Measurements from ENCODE around the gene MRPL36. TPM values are rescaled to one million over a fixed set of nuclear protein-coding genes. Genes with fewer than 3 reads are reported as not detected.

MRPL36 gene
- total RNA-seq, 4 donors from 2014 or later = 67.8 to 106 (median 75.3) TPM

- DNase-seq (no peak), ATAC-seq (no peak)
- H3K4me1 ChIP-seq = no peaks in the 10 kb centered on the region
- no peaks in the 10 kb centered on the region for H3K9me3 ChIP-seq
- in situ Hi-C loops (cut with MboI; ENCODE audit: low sequenced_read_pairs in 4 of 4) (no loop called here), intact Hi-C loops (cut with DNase I; ENCODE audit: low total_unique reads) (no loop called here)
- no peaks in the 10 kb centered on the region for H3K36me3 ChIP-seq
- no peak overlapping the region for H3K27ac ChIP-seq
- no peak for TF ChIP-seq CTCF (IDR thresholded peaks at IDR 0.05 in 4 of 5, conservative IDR thresholded peaks at IDR 0.05 in 1 of 5)
- TF ChIP-seq POLR2A (IDR thresholded peaks at IDR 0.05) = no peak
- no peak overlapping the region for H3K4me3 ChIP-seq
- peaks cover 0 to 20% (median 16%) of the 10 kb centered on the region in 3 donors for H3K27me3 ChIP-seq
Observed at GRCh38 chr5:1840741-1841521, 41.3 kb upstream of the MRPL36 start.

DNA sequence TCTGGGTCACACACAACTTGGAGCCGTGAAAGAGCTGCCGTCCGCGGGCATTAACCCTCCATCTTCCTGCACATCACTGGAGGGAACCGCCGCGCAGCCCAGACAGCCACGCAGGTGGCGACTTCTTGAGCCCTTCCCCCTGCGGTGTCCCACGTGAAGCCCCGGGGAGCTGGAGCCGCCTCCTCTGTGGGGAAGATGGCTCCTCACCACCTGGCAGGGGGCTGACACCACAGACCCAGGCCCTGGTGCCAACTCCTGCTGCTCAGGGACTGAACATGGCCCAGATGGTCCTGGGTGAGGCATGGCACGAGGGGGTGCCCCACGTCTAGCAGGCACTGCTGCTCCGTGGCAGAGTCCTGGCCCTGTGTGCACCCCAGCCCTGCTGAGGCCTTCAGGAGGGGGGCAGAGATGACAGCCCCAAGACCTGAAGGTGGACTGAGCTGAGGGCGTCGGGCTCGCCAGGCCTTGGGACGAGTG is 40.5 kb upstream of the MRPL36 start:
- peaks cover 0 to 20% (median 16%) of the 10 kb centered on the region in 3 donors for H3K27me3 ChIP-seq
- in situ Hi-C loops (cut with MboI; ENCODE audit: low sequenced_read_pairs in 4 of 4) (no loop called here), intact Hi-C loops (cut with DNase I; ENCODE audit: low total_unique reads) (no loop called here)
- ATAC-seq (no peak), DNase-seq (no peak)
- H3K4me1 ChIP-seq = no peaks in the 10 kb centered on the region
- H3K4me3 ChIP-seq = no peak overlapping the region
- no peak overlapping the region for H3K27ac ChIP-seq
- H3K9me3 ChIP-seq = no peaks in the 10 kb centered on the region
- TF ChIP-seq POLR2A (IDR thresholded peaks at IDR 0.05) (no peak), CTCF (IDR thresholded peaks at IDR 0.05 in 4 of 5, conservative IDR thresholded peaks at IDR 0.05 in 1 of 5) (no peak)
- no peaks in the 10 kb centered on the region for H3K36me3 ChIP-seq

GRCh38 chr5:1838013-1838412 is 38.4 kb upstream of the MRPL36 start:
- in situ Hi-C loops (cut with MboI; ENCODE audit: low sequenced_read_pairs in 4 of 4) (no loop called here), intact Hi-C loops (cut with DNase I; ENCODE audit: low total_unique reads) (no loop called here)
- Histone ChIP-seq H3K4me3 (no peak overlapping the region), H3K4me1 (no peaks in the 10 kb centered on the region), H3K36me3 (no peaks in the 10 kb centered on the region), H3K27me3 (peaks cover 0 to 12% (median 11%) of the 10 kb centered on the region in 3 donors), H3K9me3 (no peaks in the 10 kb centered on the region), H3K27ac (no peak overlapping the region)
- DNase-seq = no peak
- no peak for TF ChIP-seq CTCF (IDR thresholded peaks at IDR 0.05 in 4 of 5, conservative IDR thresholded peaks at IDR 0.05 in 1 of 5)
- TF ChIP-seq POLR2A (IDR thresholded peaks at IDR 0.05) = no peak
- no peak for ATAC-seq

GRCh38 chr5:1836891-1837880 is 37.5 kb upstream of the MRPL36 start:
- H3K4me3 ChIP-seq = no peak overlapping the region
- intact Hi-C loops (cut with DNase I; ENCODE audit: low total_unique reads) (no loop called here), in situ Hi-C loops (cut with MboI; ENCODE audit: low sequenced_read_pairs in 4 of 4) (no loop called here)
- no peaks in the 10 kb centered on the region for H3K4me1 ChIP-seq
- no peak overlapping the region for H3K27ac ChIP-seq
- no peaks in the 10 kb centered on the region for H3K36me3 ChIP-seq
- ATAC-seq (no peak), DNase-seq (no peak)
- H3K27me3 ChIP-seq = peaks cover 0 to 10% (median 9%) of the 10 kb centered on the region in 3 donors
- TF ChIP-seq POLR2A (IDR thresholded peaks at IDR 0.05) = no peak
- TF ChIP-seq CTCF (IDR thresholded peaks at IDR 0.05 in 4 of 5, conservative IDR thresholded peaks at IDR 0.05 in 1 of 5) = no peak
- H3K9me3 ChIP-seq = no peaks in the 10 kb centered on the region
